HCT116 (cell line): ENCODE results near the gene RAB36. TPM values are rescaled to one million over a fixed set of nuclear protein-coding genes. Genes with fewer than 3 reads are reported as not detected.

ENCODE experiments used
- ATAC-seq: fragments of 200-7000 bp; cut with Tn5 transposase; 2 replicates; pipeline ENCODE4 v1.9.1; 2020; ENCODE audit warnings: mild to moderate bottlenecking, moderate library complexity
- BruUV-seq: library from RNA; stranded (reverse); fragments of 400-500 nt; replicated peaks from 2 replicates; lab custom pipeline; 2021; lab: Mats Ljungman, UMichigan
- CTCF ChIA-PET: fragments of 300-600 bp; sonication (Branson Sonifier 250); formaldehyde crosslinking; loops from one replicate; lab custom pipeline; 2021; ENCODE audit warnings: antibody characterized with exemption; lab: Charles Lee
- POLR2A ChIA-PET: fragments of 300-600, 350-600 bp; sonication (Branson Sonifier 250); formaldehyde crosslinking; loops from one replicate; lab custom pipeline; 2021; ENCODE audit warnings: antibody characterized with exemption; lab: Charles Lee
- RAD21 ChIA-PET, 2 experiments: fragments of 300-600 bp; sonication (Branson Sonifier 250); formaldehyde crosslinking; loops; one replicate each; lab custom pipeline; 2023; ENCODE audit warnings: low total read pairs in 2 of 2; ENCODE audit not compliant: uncharacterized antibody in 2 of 2, unreplicated experiment in 2 of 2, low non-redundant PET in 1 of 2; lab: Charles Lee
- DNase-seq: peaks from one replicate; pipeline ENCODE4 v3.0.0-alpha.2; 2010; ENCODE audit warnings: low read depth, low spot score
- H2AFZ ChIP-seq: fragments of 200-600 bp; shearing (Covaris generic), sonication (generic); 2 replicates; pipeline ENCODE4 v1.6.1; 2017; ENCODE audit warnings: low read depth, mixed run types, mixed read lengths, antibody characterized with exemption, low read length; ENCODE audit not compliant: poor library complexity, severe bottlenecking
- H3K27ac ChIP-seq: 2 replicates; pipeline ENCODE4 v1.5.1; 2012; ENCODE audit warnings: low read depth, low read length
- H3K27me3 ChIP-seq: fragments of 200-600 bp; sonication (generic); 2 replicates; pipeline ENCODE4 v1.6.1; 2016; ENCODE audit warnings: mixed run types, low read length, mixed read lengths; ENCODE audit not compliant: insufficient read depth
- H3K36me3 ChIP-seq, 2 experiments: fragments of 200-500 bp in 1 of 2; fragments of 200-600 bp in 1 of 2; sonication (Bioruptor generic) in 1 of 2; sonication (generic) in 1 of 2; 2 replicates each; pipeline versions ENCODE4 v1.5.1 to v1.6.1; 2014 to 2016; ENCODE audit warnings: low read length in 2 of 2, inconsistent platforms in 1 of 2, mixed read lengths in 1 of 2, mixed run types in 1 of 2; ENCODE audit not compliant: insufficient read depth in 2 of 2, control insufficient read depth in 1 of 2
- H3K4me1 ChIP-seq, 2 experiments: fragments of 200-600 bp in 1 of 2; sonication (generic) in 1 of 2; 2 replicates each; pipeline versions ENCODE4 v1.5.1 to v1.6.1; 2012 to 2017; ENCODE audit warnings: low read length in 2 of 2, inconsistent platforms in 1 of 2, mild to moderate bottlenecking in 1 of 2, mixed read lengths in 1 of 2, mixed run types in 1 of 2, moderate library complexity in 1 of 2; ENCODE audit not compliant: insufficient read depth in 2 of 2, control insufficient read depth in 1 of 2
- H3K4me2 ChIP-seq: fragments of 200-600 bp; sonication (generic); 2 replicates; pipeline ENCODE4 v1.6.1; 2017; ENCODE audit warnings: mixed run types, low read length, mixed read lengths
- H3K4me3 ChIP-seq, 2 experiments: fragments of 200-600 bp in 1 of 2; sonication (generic) in 1 of 2; replicated peaks in 1 of 2; 2 replicates each; pipeline ENCODE4 v1.5.1; 2011 to 2016; ENCODE audit warnings: low read length in 2 of 2, control low read depth in 1 of 2, low read depth in 1 of 2, mild to moderate bottlenecking in 1 of 2, mixed read lengths in 1 of 2, mixed run types in 1 of 2
- H3K79me2 ChIP-seq: fragments of 200-600 bp; sonication (generic); 2 replicates; pipeline ENCODE4 v1.6.1; 2017; ENCODE audit warnings: mild to moderate bottlenecking, mixed run types, low read length, moderate library complexity, mixed read lengths; ENCODE audit not compliant: insufficient read depth
- H3K9ac ChIP-seq: fragments of 200-600 bp; sonication (generic); 2 replicates; pipeline ENCODE4 v1.6.1; 2016; ENCODE audit warnings: low read length, mixed read lengths
- H3K9me2 ChIP-seq: fragments of 200-600 bp; sonication (generic), shearing (Covaris generic); 2 replicates; pipeline ENCODE4 v1.6.1; 2017; ENCODE audit warnings: mixed run types, mild to moderate bottlenecking, moderate library complexity; ENCODE audit not compliant: insufficient read depth
- H3K9me3 ChIP-seq, 2 experiments: fragments of 200-500 bp in 1 of 2; fragments of 200-600 bp in 1 of 2; sonication (Bioruptor generic) in 1 of 2; sonication (generic) in 1 of 2; 2 replicates each; pipeline ENCODE4 v1.6.1; 2014 to 2017; ENCODE audit warnings: low read length in 2 of 2, mixed read lengths in 2 of 2, inconsistent platforms in 1 of 2, low read depth in 1 of 2, mild to moderate bottlenecking in 1 of 2, mixed run types in 1 of 2, moderate library complexity in 1 of 2; ENCODE audit not compliant: control insufficient read depth in 1 of 2, insufficient read depth in 1 of 2
- H4K20me1 ChIP-seq: fragments of 200-600 bp; sonication (generic), shearing (Covaris generic); 2 replicates; pipeline ENCODE4 v1.6.1; 2017; ENCODE audit warnings: mixed run types, mild to moderate bottlenecking, moderate library complexity; ENCODE audit not compliant: insufficient read depth
- ATF3 ChIP-seq: IDR thresholded peaks from 2 replicates; pipeline ENCODE4 v1.6.1; 2012
- EGR1 ChIP-seq: IDR thresholded peaks from 2 replicates; pipeline ENCODE4 v1.6.1; 2012; ENCODE audit warnings: low read depth
- ELF1 ChIP-seq: IDR thresholded peaks from 2 replicates; pipeline ENCODE4 v1.6.1; 2012; ENCODE audit warnings: low read depth, borderline replicate concordance
- EZH2 ChIP-seq: fragments of 200-600 bp; sonication (generic); IDR thresholded peaks from 2 replicates; pipeline ENCODE4 v1.6.1; 2017; ENCODE audit warnings: antibody characterized with exemption, mixed run types
- EZH2phosphoT487 ChIP-seq: fragments of 200-600 bp; IDR thresholded peaks from 2 replicates; pipeline ENCODE4 v1.6.1; 2018; ENCODE audit warnings: antibody characterized with exemption, borderline replicate concordance
- JUND ChIP-seq: IDR thresholded peaks from 2 replicates; pipeline ENCODE4 v1.6.1; 2012
- POLR2A ChIP-seq: IDR thresholded peaks from 2 replicates; pipeline ENCODE4 v1.7.0; 2011; ENCODE audit warnings: borderline replicate concordance; ENCODE audit not compliant: insufficient read depth, insufficient read length; ENCODE audit errors: extremely low read depth
- RAD21 ChIP-seq: IDR thresholded peaks from 2 replicates; pipeline ENCODE4 v1.6.1; 2012; ENCODE audit warnings: low read depth, mild to moderate bottlenecking
- YY1 ChIP-seq: IDR thresholded peaks from 2 replicates; pipeline ENCODE4 v1.6.1; 2011; ENCODE audit warnings: low read length, low read depth, moderate library complexity, mild to moderate bottlenecking; ENCODE audit not compliant: insufficient replicate concordance; ENCODE audit errors: extremely low read depth
- ZBTB33 ChIP-seq: IDR thresholded peaks from 2 replicates; pipeline ENCODE4 v1.6.1; 2011; ENCODE audit warnings: mild to moderate bottlenecking, low read length, moderate library complexity; ENCODE audit not compliant: insufficient replicate concordance; ENCODE audit errors: extremely low read depth
- ZNF274 ChIP-seq: fragments of 200-500 bp; sonication (Bioruptor generic); IDR thresholded peaks from 2 replicates; pipeline ENCODE4 v1.6.1; 2014; ENCODE audit warnings: mild to moderate bottlenecking, low read depth, low read length, inconsistent platforms
- intact Hi-C: fragments of 100-400 bp; cut with micrococcal nuclease; formaldehyde crosslinking; loops from 2 replicates; pipeline ENCODE4 v1.10.0; 2022
- total RNA-seq: library from RNA; stranded (reverse); gene quantifications from one replicate; pipeline ENCODE4 v1.2.1, GENCODE V29; 2021; ENCODE audit not compliant: unreplicated experiment

The RAB36 gene
- total RNA-seq, 1 experiment from 2014 or later = 6.1 TPM

GRCh38 chr22:23207729-23208393 lies 62.6 kb downstream of the RAB36 start:
- Histone ChIP-seq H3K9ac (no peak overlapping the region), H3K4me2 (no peak overlapping the region), H3K27ac (no peak overlapping the region), H3K9me2 (no peaks in the 10 kb centered on the region), H3K36me3 (0 out of 4 replicates have a peak, but pooled peaks cover 0 to 4% of the 10 kb centered on the region in 2 experiments), H3K9me3 (no peaks in the 10 kb centered on the region), H3K27me3 (no peaks in the 10 kb centered on the region), H3K4me3 (no peak overlapping the region), H3K4me1 (no peaks in the 10 kb centered on the region), H4K20me1 (no peaks in the 10 kb centered on the region), H3K79me2 (peaks cover 86% of the 10 kb centered on the region), H2AFZ (no peak overlapping the region)
- BruUV-seq = no TSS peak
- ChIA-PET CTCF (no interaction called here), POLR2A (no interaction called here), RAD21 (no interaction called here)
- intact Hi-C loops = no loop called here
- no peak for TF ChIP-seq JUND
- no peak for TF ChIP-seq RAD21
- DNase-seq = no peak
- ATAC-seq = no peak

GRCh38 chr22:23210428-23211170 lies 65.3 kb downstream of the RAB36 start:
- POLR2A ChIA-PET = no interaction called here
- H3K4me1 ChIP-seq = peaks cover 0 to 9% of the 10 kb centered on the region in 2 experiments; a peak in 1 of 4 replicates
- ATAC-seq (no peak), DNase-seq (no peak)
- H3K9ac ChIP-seq = no peak overlapping the region
- H3K27ac ChIP-seq = no peak overlapping the region
- H3K27me3 ChIP-seq = no peaks in the 10 kb centered on the region
- CTCF ChIA-PET = no interaction called here
- peaks cover 85% of the 10 kb centered on the region for H3K79me2 ChIP-seq
- TF ChIP-seq ZNF274 (no peak), EGR1 (no peak), POLR2A (no peak), YY1 (no peak), EZH2 (no peak), ATF3 (no peak), ZBTB33 (no peak), EZH2phosphoT487 (no peak), ELF1 (no peak)
- H2AFZ ChIP-seq = no peak overlapping the region
- no peaks in the 10 kb centered on the region for H4K20me1 ChIP-seq
- intact Hi-C loops = no loop called here
- no peaks in the 10 kb centered on the region for H3K9me3 ChIP-seq
- no peak overlapping the region for H3K4me3 ChIP-seq
- RAD21 ChIA-PET = no interaction called here
- no peak overlapping the region for H3K4me2 ChIP-seq
- no peaks in the 10 kb centered on the region for H3K9me2 ChIP-seq
- 0 out of 4 replicates have a peak, but pooled peaks cover 0 to 4% of the 10 kb centered on the region in 2 experiments for H3K36me3 ChIP-seq
- no TSS peak for BruUV-seq
